Measurements from ENCODE around the gene C2orf42. TPM values are rescaled to one million over a fixed set of nuclear protein-coding genes. Genes with fewer than 3 reads are reported as not detected.
A peak's percentile ranks its signal among the peaks of the same experiment; 100 is the strongest.

The C2orf42 gene
- total and polyA plus RNA-seq, 10 of the 15 experiments (the other 5 are each of a cell fraction or from before 2014, with no cell fraction given): 5.5 to 19.8 (median 11.5) TPM

GRCh38 chr2:70161069-70161534, 29.7 kb downstream of the C2orf42 start (continued):
- TF ChIP-seq MEF2B (IDR thresholded peaks at IDR 0.05; ENCODE audit: partially characterized antibody, poor library complexity, severe bottlenecking): peak; percentile 76
- peak; percentile 90 for TF ChIP-seq MTA2 (IDR thresholded peaks at IDR 0.05; ENCODE audit: low read depth)
- no peak; the same call in 1 of the 2 replicates for TF ChIP-seq LARP7 (IDR thresholded peaks at IDR 0.05)
- no peak for TF ChIP-seq SRF (IDR thresholded peaks at IDR 0.05; ENCODE audit: low read depth in 2 of 2, low read length in 2 of 2)
- TF ChIP-seq GABPA (IDR thresholded peaks at IDR 0.05; ENCODE audit: low read depth): no peak
- peak; percentile 74 for TF ChIP-seq YY1 (IDR thresholded peaks at IDR 0.05; ENCODE audit: low read depth, low read length)
- TF ChIP-seq FOXM1 (IDR thresholded peaks at IDR 0.05; ENCODE audit: low read depth, low read length): peak; percentile 95
- peak; percentile 83 for TF ChIP-seq NBN (IDR thresholded peaks at IDR 0.05)
- TF ChIP-seq BRCA1 (IDR thresholded peaks at IDR 0.05; ENCODE audit: low read depth, low read length): no peak
- TF ChIP-seq CHD4 (IDR thresholded peaks at IDR 0.05): no peak
- no peak for TF ChIP-seq REST (IDR thresholded peaks at IDR 0.05; ENCODE audit: low read depth, low read length)
- TF ChIP-seq SIX5 (IDR thresholded peaks at IDR 0.05; ENCODE audit: low read depth, low read length, severe bottlenecking): no peak
- TF ChIP-seq ZBED1 (IDR thresholded peaks at IDR 0.05; ENCODE audit: borderline replicate concordance): peak; percentile 62; the same call in 1 of the 2 replicates
- no peak for TF ChIP-seq ZBTB33 (IDR thresholded peaks at IDR 0.05)
- TF ChIP-seq CBX3 (IDR thresholded peaks at IDR 0.05; ENCODE audit: borderline replicate concordance, low read depth): no peak
- TF ChIP-seq YBX1 (IDR thresholded peaks at IDR 0.05): no peak
- no peak for TF ChIP-seq ZNF622 (IDR thresholded peaks at IDR 0.05)
- peak; percentile 72 for TF ChIP-seq SKIL (IDR thresholded peaks at IDR 0.05; ENCODE audit: low read depth, poor library complexity, severe bottlenecking)
- TF ChIP-seq CHD1 (IDR thresholded peaks at IDR 0.05; ENCODE audit: low read depth, low read length): no peak
- TF ChIP-seq TAF1 (IDR thresholded peaks at IDR 0.05; ENCODE audit: borderline replicate concordance, low read depth, low read length): peak; percentile 83
- TF ChIP-seq JUND (IDR thresholded peaks at IDR 0.05; ENCODE audit: low read depth, low read length): no peak
- TF ChIP-seq JUNB (IDR thresholded peaks at IDR 0.05): peak; percentile 78
- TF ChIP-seq ZZZ3 (IDR thresholded peaks at IDR 0.05; ENCODE audit: control insufficient read depth, insufficient read length, low read depth): no peak
- TF ChIP-seq BCL11A (IDR thresholded peaks at IDR 0.05; ENCODE audit: low read depth, low read length): peak; percentile 95
